GM13976 (cell line): ENCODE results near the gene QKI.

Source experiments
- DNase-seq: peaks from one replicate; pipeline ENCODE4 v3.0.0; 2012; ENCODE audit warnings: low spot score
- CTCF ChIP-seq: IDR thresholded peaks from 2 replicates; pipeline ENCODE4 v1.5.1; 2012; ENCODE audit warnings: borderline replicate concordance, mild to moderate bottlenecking; ENCODE audit not compliant: insufficient read depth; ENCODE audit errors: extremely low read depth, missing control alignments, control extremely low read depth
- in situ Hi-C: fragments of 300-500 bp; cut with MboI; formaldehyde crosslinking; loops from one replicate; pipeline ENCODE4 v1.12.0; 2022; ENCODE audit warnings: low sequenced_read_pairs, mixed read lengths, inconsistent platforms; ENCODE audit not compliant: unreplicated experiment

QKI gene

GRCh38 chr6:163545370-163545769 lies 130.9 kb downstream of the QKI start:
- in situ Hi-C loops = no loop called here
- no peak for DNase-seq

GRCh38 chr6:163547287-163547686 lies 132.8 kb downstream of the QKI start:
- TF ChIP-seq CTCF = no peak
- DNase-seq = no peak
- in situ Hi-C loops = no loop called here

More at GRCh38 chr6:163545370-163545769, 130.9 kb downstream of the QKI start:
- no peak for TF ChIP-seq CTCF

GRCh38 chr6:163548624-163549023 lies 134.1 kb downstream of the QKI start:
- in situ Hi-C loops = no loop called here
- no peak for TF ChIP-seq CTCF
- DNase-seq = no peak

GRCh38 chr6:163554032-163554431 lies 139.5 kb downstream of the QKI start:
- TF ChIP-seq CTCF = no peak
- no peak for DNase-seq
- in situ Hi-C loops = no loop called here

- in situ Hi-C loops = no loop called here
- peak; percentile 22 for TF ChIP-seq CTCF
- peak; percentile 29 for DNase-seq
Observed at GRCh38 chr6:163554663-163555062, 140.1 kb downstream of the QKI start.

GRCh38 chr6:163559661-163560060 lies 145.1 kb downstream of the QKI start:
- in situ Hi-C loops = no loop called here
- no peak for TF ChIP-seq CTCF
- DNase-seq = no peak

- TF ChIP-seq CTCF = no peak
- in situ Hi-C loops = no loop called here
- no peak for DNase-seq
Observed at GRCh38 chr6:163563318-163563717, 148.8 kb downstream of the QKI start.
